NCI-H82 (cell line): ENCODE measurements around the gene SETBP1.

Experiments
- DNase-seq: peaks from one replicate; lab custom pipeline; 2025; lab: John Stamatoyannopoulos, UW

The SETBP1 gene

GRCh38 chr18:44680273-44681075 is at the start of gene SETBP1:
Gene SETBP1 (plus strand): TSS chr18:44680888. CDS start chr18:44701347, 20,459 bp downstream.
- peak; percentile 85 for DNase-seq

- no peak for DNase-seq
Observed at GRCh38 chr18:44632469-44633145, 48.1 kb upstream of the SETBP1 start.

- no peak for DNase-seq
Observed at GRCh38 chr18:44635546-44635945, 45.1 kb upstream of the SETBP1 start.

- DNase-seq, result no peak
Observed at GRCh38 chr18:44636241-44636640, 44.4 kb upstream of the SETBP1 start.

- DNase-seq, result no peak
Observed at GRCh38 chr18:44637210-44638033, 43.3 kb upstream of the SETBP1 start.

- no peak for DNase-seq
Observed at GRCh38 chr18:44638034-44638540, 42.6 kb upstream of the SETBP1 start.

- no peak for DNase-seq
Observed at GRCh38 chr18:44638811-44639210, 41.9 kb upstream of the SETBP1 start.

- no peak for DNase-seq
Observed at GRCh38 chr18:44643004-44643403, 37.7 kb upstream of the SETBP1 start.

GRCh38 chr18:44651478-44651877 is 29.2 kb upstream of the SETBP1 start:
- DNase-seq, result no peak

GRCh38 chr18:44651918-44652572 is 28.6 kb upstream of the SETBP1 start:
- no peak for DNase-seq

- no peak for DNase-seq
Observed at GRCh38 chr18:44652722-44653121, 28.0 kb upstream of the SETBP1 start.

- no peak for DNase-seq
Observed at GRCh38 chr18:44654573-44654972, 26.1 kb upstream of the SETBP1 start.

GRCh38 chr18:44655435-44655834 is 25.3 kb upstream of the SETBP1 start:
- DNase-seq, result no peak

GRCh38 chr18:44659771-44660170 is 20.9 kb upstream of the SETBP1 start:
- DNase-seq, result no peak

GRCh38 chr18:44668270-44668975 is 12.3 kb upstream of the SETBP1 start:
- no peak for DNase-seq

- DNase-seq, result no peak
Observed at GRCh38 chr18:44671914-44672313, 8.8 kb upstream of the SETBP1 start.

GRCh38 chr18:44672506-44672905 is 8.2 kb upstream of the SETBP1 start:
- no peak for DNase-seq

- DNase-seq, result no peak
Observed at GRCh38 chr18:44673256-44673880, 7.3 kb upstream of the SETBP1 start.

- no peak for DNase-seq
Observed at GRCh38 chr18:44677933-44678332, 2.8 kb upstream of the SETBP1 start.

GRCh38 chr18:44678725-44679055 is 2.0 kb upstream of the SETBP1 start:
- no peak for DNase-seq
